ENCODE measurements around the gene PGBD4. TPM values are rescaled to one million over a fixed set of nuclear protein-coding genes. Genes with fewer than 3 reads are reported as not detected.
A peak's percentile ranks its signal among the peaks of the same experiment; 100 is the strongest.
"Not testable (repeated sequence)": the region's sequence is repeated elsewhere in the genome, so short reads cannot be mapped to it uniquely, and the experiment has no call there.

PGBD4 gene
- total RNA-seq, 1 donor from 2014 or later: 0.64 TPM

- DNase-seq (ENCODE audit: low read depth in 2 of 2): no peak
These were observed 12.3 kb downstream of the PGBD4 start for GRCh38 chr15:34114215-34114614.

- DNase-seq (ENCODE audit: low read depth in 2 of 2): no peak
These were observed 12.9 kb downstream of the PGBD4 start for GRCh38 chr15:34114739-34115138.

GRCh38 chr15:34116620-34117019 is 14.7 kb downstream of the PGBD4 start:
- DNase-seq (ENCODE audit: low read depth in 2 of 2): no peak

GRCh38 chr15:34119291-34119690 is 17.4 kb downstream of the PGBD4 start:
- DNase-seq (ENCODE audit: low read depth in 2 of 2): no peak

GRCh38 chr15:34120420-34120819 is 18.5 kb downstream of the PGBD4 start:
- not testable (repeated sequence) for DNase-seq (ENCODE audit: low read depth in 2 of 2)

- not testable (repeated sequence) for DNase-seq (ENCODE audit: low read depth in 2 of 2)
These were observed 19.9 kb downstream of the PGBD4 start for GRCh38 chr15:34121786-34122185.

- peak in 1 of 2 donors; percentile 72 for DNase-seq (ENCODE audit: low read depth in 2 of 2)
These were observed 20.9 kb downstream of the PGBD4 start for GRCh38 chr15:34122771-34123183.

- DNase-seq (ENCODE audit: low read depth in 2 of 2): no peak
These were observed 22.8 kb downstream of the PGBD4 start for GRCh38 chr15:34124651-34125050.

- DNase-seq (ENCODE audit: low read depth in 2 of 2): no peak
These were observed 24.1 kb downstream of the PGBD4 start for GRCh38 chr15:34125945-34126344.

- no peak for DNase-seq (ENCODE audit: low read depth in 2 of 2)
These were observed 24.6 kb downstream of the PGBD4 start for GRCh38 chr15:34126522-34126921.

GRCh38 chr15:34128898-34129297 is 27.0 kb downstream of the PGBD4 start:
- no peak for DNase-seq (ENCODE audit: low read depth in 2 of 2)

GRCh38 chr15:34132881-34133280 is 31.0 kb downstream of the PGBD4 start:
- DNase-seq (ENCODE audit: low read depth in 2 of 2): no peak

- no peak for DNase-seq (ENCODE audit: low read depth in 2 of 2)
These were observed 31.6 kb downstream of the PGBD4 start for GRCh38 chr15:34133511-34133910.

- DNase-seq (ENCODE audit: low read depth in 2 of 2): peak in 1 of 2 donors; percentile 83
These were observed 45.7 kb downstream of the PGBD4 start for GRCh38 chr15:34147371-34148140.

- DNase-seq (ENCODE audit: low read depth in 2 of 2): no peak
These were observed 52.9 kb downstream of the PGBD4 start for GRCh38 chr15:34154725-34155204.

GRCh38 chr15:34155859-34156258 is 54.0 kb downstream of the PGBD4 start:
- DNase-seq (ENCODE audit: low read depth in 2 of 2): no peak

Other genes starting within 250 kb of the PGBD4 start
- under 0.01 and 0.13 TPM in 2 replicates for gene CHRM5, start 133.6 kb upstream of the PGBD4 start, total RNA-seq
- gene AVEN, start 62.9 kb upstream of the PGBD4 start, total RNA-seq: 16.8 and 19.8 TPM in 2 replicates
- gene EMC7, start 221 bp upstream of the PGBD4 start, total RNA-seq: 27.3 and 32.4 TPM in 2 replicates
- gene KATNBL1, start 108.0 kb downstream of the PGBD4 start, total RNA-seq: 25.5 and 26.0 TPM in 2 replicates
- gene EMC4, start 122.9 kb downstream of the PGBD4 start, total RNA-seq: 158 and 171 TPM in 2 replicates
- 22.2 and 27.9 TPM in 2 replicates for gene SLC12A6, start 235.7 kb downstream of the PGBD4 start, total RNA-seq
- 162 and 212 TPM in 2 replicates for gene NOP10, start 241.1 kb downstream of the PGBD4 start, total RNA-seq
- gene NUTM1, start 241.2 kb downstream of the PGBD4 start, total RNA-seq: not detected in 2 replicates